HG03378 (cell line): ENCODE measurements around the gene SLC24A3.

ENCODE experiments used
- ATAC-seq: cut with Tn5 transposase; IDR thresholded peaks from one replicate; pipeline ENCODE4 v1.9.1; 2021; ENCODE audit warnings: mild to moderate bottlenecking, moderate library complexity; ENCODE audit not compliant: unreplicated experiment

The SLC24A3 gene

GRCh38 chr20:19693508-19693907 lies 481.1 kb downstream of the SLC24A3 start:
- no peak for ATAC-seq

- no peak for ATAC-seq
These were observed 482.6 kb downstream of the SLC24A3 start for GRCh38 chr20:19695081-19695480.

- ATAC-seq: no peak
These were observed 484.2 kb downstream of the SLC24A3 start for GRCh38 chr20:19696620-19697019.

- ATAC-seq: no peak
These were observed 485.0 kb downstream of the SLC24A3 start for GRCh38 chr20:19697415-19697814.

GRCh38 chr20:19699180-19699971 lies 486.9 kb downstream of the SLC24A3 start:
- ATAC-seq: no peak

GRCh38 chr20:19701429-19701828 lies 489.0 kb downstream of the SLC24A3 start:
- ATAC-seq: no peak

GRCh38 chr20:19706463-19706862 lies 494.0 kb downstream of the SLC24A3 start:
- ATAC-seq: peak; percentile 84

- no peak for ATAC-seq
These were observed 497.3 kb downstream of the SLC24A3 start for GRCh38 chr20:19709635-19710335.

- no peak for ATAC-seq
These were observed 498.1 kb downstream of the SLC24A3 start for GRCh38 chr20:19710336-19711120.

GRCh38 chr20:19711126-19711525 lies 498.7 kb downstream of the SLC24A3 start:
- no peak for ATAC-seq

GRCh38 chr20:19712721-19713260 lies 500.3 kb downstream of the SLC24A3 start:
- no peak for ATAC-seq

- no peak for ATAC-seq
These were observed 501.6 kb downstream of the SLC24A3 start for GRCh38 chr20:19713822-19714578.

GRCh38 chr20:19714579-19714840 lies 502.1 kb downstream of the SLC24A3 start:
- no peak for ATAC-seq

GRCh38 chr20:19715986-19716385 lies 503.5 kb downstream of the SLC24A3 start:
- no peak for ATAC-seq

- ATAC-seq: no peak
These were observed 506.4 kb downstream of the SLC24A3 start for GRCh38 chr20:19718880-19719279.

- no peak for ATAC-seq
These were observed 508.5 kb downstream of the SLC24A3 start for GRCh38 chr20:19720991-19721390.

- no peak for ATAC-seq
These were observed 510.6 kb downstream of the SLC24A3 start for GRCh38 chr20:19723051-19723450.

- ATAC-seq: no peak
These were observed 511.5 kb downstream of the SLC24A3 start for GRCh38 chr20:19723813-19724430.

GRCh38 chr20:19725373-19725772 lies 512.9 kb downstream of the SLC24A3 start:
- no peak for ATAC-seq

GRCh38 chr20:19725814-19726525 lies 513.5 kb downstream of the SLC24A3 start:
- no peak for ATAC-seq
